DMS153 treated with DMSO at 0.1 percent for 48 hours (cell line): ENCODE measurements around the gene MAPK4.
"Not testable (repeated sequence)": the region's sequence is repeated elsewhere in the genome, so short reads cannot be mapped to it uniquely, and the experiment has no call there.

Source experiments
- DNase-seq: peaks from one replicate; lab custom pipeline; 2025; ENCODE audit not compliant: unreplicated experiment; lab: John Stamatoyannopoulos, UW

MAPK4 gene

DNA sequence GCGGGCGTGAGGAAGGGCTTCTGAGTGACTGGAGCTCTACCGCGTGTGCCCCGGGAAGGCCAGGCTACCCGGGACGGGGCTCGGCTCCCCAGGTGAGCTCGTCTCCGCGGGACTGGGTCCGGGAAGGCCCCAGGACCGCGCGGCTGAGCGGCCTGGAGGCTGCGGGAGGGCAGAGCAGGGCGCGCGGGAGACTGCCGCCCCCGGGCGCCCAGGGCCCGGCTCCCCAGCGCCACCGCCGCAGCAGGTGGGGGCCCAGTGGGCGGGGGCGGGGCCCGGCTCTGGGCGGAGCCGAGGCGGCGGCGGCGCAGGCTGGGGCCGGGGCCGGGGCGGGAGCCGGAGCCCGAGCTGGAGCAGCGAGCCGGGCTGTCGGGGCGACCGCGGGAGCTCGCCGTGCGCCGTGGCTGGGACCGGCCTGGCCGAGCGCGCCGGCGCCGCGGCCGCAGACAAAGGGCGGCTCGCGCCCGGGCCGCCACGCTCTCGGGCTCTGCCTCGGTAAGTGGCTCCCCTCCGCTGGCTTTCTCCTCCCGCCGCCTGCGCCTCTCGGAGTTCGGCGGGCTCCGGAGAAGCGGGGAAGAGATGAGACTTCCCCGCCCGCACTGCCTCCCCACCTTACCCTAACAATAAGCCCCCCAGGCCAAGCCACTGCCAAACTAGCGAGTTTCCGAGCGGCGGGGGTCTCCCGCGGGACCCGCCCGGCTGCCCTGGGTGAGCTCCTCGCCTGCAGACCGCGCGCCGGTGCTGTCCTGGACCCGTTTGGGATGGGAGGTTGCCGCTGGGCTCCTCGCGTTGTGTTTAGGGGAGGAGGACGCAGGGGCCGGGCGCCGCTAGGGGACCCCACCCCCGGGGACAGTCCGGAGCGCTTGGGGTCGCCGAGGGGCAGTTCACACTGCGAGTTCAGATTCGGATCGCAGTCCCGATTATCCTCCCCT, at the start of gene MAPK4:
MAPK4 (plus strand) TSS at position 336 of the 929 bp plus-strand sequence. CDS start 103,872 bp downstream, outside the sequence.
- DNase-seq: peak; percentile 30

DNA sequence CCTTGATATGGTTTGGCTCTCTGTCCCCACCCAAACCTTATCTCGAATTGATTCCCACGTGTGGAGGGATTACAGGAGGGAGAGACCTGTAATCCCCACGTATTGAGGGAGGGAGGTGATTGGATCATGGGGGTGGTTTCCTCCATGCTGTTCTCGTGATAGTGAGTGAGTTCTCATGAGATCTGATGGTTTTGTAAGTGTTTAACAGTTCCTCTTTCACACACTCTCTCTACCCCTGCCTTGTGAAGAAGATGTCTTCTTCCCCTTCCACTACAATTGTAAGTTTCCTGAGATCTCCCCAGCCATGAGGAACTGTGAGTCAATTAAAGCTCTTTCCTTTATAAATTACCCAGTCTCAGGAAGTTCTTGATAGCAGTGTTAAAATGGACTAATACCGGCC, 42.6 kb upstream of the MAPK4 start:
- DNase-seq: not testable (repeated sequence)

GRCh38 chr18:50518787-50519546, 40.9 kb upstream of the MAPK4 start:
- DNase-seq: no peak

DNA sequence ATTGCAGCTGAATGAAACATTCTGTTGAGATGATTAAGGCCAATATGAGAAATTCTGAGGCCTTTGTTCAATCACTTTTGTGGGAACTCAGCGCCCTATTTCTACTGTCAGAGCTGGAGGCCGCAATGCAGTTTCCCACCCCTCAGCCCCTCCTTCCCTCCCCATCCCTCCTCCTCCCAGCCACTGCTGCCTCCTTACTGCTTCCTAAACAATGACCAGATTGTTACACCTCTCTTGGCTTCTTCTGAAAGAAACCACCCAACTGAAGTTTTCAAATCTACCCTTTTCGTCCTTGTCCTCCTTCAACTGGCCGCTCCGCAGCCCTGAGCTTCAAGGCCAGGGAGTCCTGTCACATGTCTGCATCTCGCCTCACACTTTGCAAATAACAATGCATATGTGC, 36.7 kb upstream of the MAPK4 start:
- no peak for DNase-seq

DNA sequence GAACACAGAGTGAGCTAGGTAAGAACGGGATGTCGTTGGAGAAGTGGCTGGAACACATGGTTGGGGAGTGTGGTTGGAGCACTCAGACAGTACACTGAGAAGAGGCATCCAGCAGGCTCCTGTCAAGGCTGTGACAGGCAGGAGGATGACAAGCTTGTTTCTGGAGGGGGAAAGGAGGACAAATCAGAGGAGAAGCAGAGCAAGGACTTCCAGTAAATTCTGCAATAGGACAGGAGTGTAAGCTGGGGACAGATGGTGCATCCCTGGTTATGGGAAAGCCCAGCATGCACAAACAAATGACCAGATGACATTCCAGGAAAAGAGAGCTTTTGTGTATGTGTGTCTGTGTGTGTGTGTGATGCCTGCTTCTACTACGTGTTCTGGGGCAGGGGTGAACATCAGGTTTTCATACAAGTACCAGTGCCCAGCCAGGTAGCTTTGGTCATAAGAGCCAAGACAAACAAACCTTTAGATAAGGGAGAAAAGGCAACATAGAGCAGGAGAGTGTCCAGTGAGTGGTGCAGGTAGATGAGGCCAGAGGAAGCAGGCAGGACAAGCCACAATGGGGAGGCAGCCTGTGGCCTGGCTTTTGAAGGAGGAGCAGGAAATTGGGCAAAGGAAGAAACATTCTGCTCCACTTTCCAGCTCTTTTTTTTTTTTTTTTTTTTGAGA, 32.1 kb upstream of the MAPK4 start:
- DNase-seq: no peak

DNA sequence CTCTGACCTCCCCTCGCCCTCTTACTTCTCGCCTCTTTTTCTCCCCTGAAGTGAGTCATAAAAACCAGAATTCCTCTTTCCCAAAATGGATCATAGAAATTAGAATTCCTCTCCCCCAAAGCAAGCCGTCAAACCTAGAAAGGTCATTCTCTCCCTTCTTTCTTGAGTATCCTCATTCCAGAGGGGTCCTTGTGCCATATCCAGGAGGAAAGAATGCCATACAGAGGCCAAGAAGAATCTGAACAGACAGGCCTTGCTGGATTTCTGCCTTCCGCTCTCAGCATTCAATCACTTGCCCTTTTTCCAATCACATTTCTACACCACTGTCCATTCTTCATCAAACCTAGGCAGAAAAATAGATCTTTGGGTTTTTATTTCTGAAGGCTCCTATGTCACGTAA, 31.1 kb upstream of the MAPK4 start:
- no peak for DNase-seq

- not testable (repeated sequence) for DNase-seq
Measured at GRCh38 chr18:50533822-50534221, 26.1 kb upstream of the MAPK4 start.

DNA sequence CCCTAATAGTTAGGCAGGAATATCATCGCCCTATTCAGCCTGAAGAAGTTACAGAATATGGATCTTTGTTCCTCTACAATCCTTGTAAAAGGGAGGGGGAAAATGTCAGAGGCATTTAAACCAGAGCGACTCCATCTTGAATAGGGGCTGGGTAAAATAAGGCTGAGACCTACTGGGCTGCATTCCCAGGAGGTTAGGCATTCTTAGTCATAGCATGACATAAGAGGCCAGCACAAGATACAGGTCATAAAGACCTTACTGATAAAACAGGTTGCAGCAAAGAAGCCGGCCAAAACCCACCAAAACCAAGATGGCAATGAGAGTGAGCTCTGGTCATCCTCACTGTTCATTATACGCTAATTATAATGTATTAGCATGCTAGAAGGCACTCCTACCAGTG, 15.4 kb upstream of the MAPK4 start:
- not testable (repeated sequence) for DNase-seq

GRCh38 chr18:50545936-50546335, 14.0 kb upstream of the MAPK4 start:
- DNase-seq: no peak

- no peak for DNase-seq
Measured at GRCh38 chr18:50548160-50548559, 11.7 kb upstream of the MAPK4 start.

DNA sequence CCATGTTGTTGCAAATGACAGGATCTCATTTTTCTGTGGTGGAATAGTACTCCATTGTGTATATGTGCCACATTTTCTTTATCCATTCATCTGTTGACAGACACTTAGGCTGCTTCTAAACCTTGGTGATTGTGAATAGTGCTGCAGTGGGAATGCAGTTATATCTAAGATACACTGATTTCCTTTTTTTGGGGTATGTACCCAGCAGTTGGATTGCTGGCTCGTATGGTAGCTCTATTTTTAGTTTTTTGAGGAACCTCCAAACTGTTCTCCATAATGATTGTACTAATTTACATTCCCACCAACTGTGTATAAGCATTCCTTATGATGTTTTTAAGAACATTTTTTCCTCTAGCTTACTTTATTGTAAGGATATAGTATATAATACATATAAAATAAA, 8.2 kb upstream of the MAPK4 start:
- not testable (repeated sequence) for DNase-seq

DNA sequence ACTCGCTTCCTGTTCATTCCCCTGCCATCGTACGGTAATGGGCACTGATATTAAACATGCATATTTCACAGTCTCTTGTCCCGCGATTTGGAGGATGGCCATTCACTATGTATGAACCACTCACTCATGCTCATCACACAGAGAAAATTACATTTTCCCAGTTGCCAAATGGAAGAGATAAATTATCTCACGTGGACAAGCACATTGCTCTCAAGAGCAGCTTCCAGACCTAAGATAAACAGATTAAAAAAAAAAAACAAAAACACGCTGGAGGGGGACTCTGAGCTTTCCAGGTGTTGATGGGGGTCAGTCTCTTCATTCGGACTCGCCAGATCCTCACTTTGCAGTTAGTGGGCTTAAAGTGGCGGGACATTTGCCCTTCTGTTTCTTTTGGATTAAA, 1.7 kb upstream of the MAPK4 start:
- DNase-seq: no peak

DNA sequence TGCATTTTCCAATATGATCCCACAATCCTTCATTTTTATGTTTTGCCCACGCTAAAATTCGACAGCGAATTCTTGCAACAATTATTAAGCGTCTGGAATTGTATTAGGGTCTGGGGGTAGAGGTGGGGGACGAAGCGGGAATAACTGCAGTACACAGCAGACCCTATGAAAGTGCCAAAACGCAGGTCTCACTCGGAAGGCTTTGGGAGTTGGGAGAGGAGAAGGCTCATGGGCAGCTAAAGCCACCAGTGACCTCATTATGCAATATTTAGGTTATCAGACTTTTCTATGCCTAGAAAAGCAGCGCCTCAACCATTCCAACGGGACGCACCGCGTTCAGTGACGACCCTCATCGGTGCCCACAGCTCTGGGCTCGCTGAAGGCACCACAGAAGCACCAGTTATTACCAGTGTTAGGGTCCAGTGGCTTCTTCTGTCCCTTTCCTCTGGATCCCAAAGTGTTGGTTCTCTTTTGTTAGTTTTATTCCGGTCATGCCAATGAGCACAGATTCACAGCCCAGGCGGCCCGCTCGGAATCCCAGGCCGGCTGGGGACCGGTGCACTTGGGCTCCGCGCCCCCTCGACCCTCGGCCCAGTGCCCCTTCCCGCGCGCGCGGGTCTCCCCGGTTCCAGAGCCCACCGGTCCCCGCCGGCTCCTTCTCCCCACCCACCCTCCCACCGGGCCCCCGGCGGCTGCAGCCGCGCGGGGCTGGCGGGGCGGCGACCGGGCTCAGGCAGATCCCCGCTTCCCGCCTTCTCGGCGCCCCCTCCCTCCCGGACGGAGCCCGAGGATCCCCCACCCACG, 737 bp upstream of the MAPK4 start:
- no peak for DNase-seq

GRCh38 chr18:50560681-50561629, 1.1 kb downstream of the MAPK4 start:
- DNase-seq: no peak

DNA sequence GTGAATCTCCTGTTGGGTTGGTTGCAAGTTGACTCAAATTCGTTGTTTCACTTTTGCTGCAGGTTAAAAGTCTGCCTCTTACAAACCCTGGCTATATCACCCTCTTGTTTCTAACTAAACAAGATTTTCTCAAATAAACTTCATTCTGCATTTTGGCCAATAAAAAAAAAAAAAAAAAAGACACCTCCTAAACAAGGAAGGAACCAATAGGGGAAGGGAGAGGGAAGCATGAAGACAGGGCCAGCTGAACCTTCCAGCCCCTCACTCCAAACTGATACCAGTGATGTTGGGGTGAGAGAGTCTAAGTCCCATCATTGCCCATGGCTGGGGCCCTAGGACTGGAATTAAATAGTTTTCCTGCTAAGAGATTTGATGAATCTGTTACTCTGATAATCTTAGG, 2.4 kb downstream of the MAPK4 start:
- DNase-seq: not testable (repeated sequence)

- no peak for DNase-seq
Measured at GRCh38 chr18:50562686-50563085, 2.8 kb downstream of the MAPK4 start.

- DNase-seq: no peak
Measured at GRCh38 chr18:50563376-50563775, 3.5 kb downstream of the MAPK4 start.

DNA sequence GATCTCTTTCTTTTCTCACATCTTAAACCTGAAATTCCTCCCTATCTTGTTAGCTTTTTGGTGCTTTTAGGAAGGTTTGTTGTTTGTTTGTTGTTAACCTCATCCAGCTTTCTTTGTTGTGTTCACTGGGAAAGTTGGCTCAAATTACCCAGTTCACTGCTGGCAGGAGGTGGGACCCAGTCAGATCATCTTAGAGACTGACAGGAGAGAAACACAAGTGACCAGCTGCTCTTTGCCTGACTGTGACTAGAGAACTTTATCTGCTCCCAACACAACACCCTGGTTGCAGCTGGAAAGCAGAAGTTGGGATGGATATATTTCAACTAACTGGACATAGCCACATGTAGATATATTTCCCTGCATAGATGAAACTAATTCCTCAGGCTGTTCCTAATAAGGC, 10.0 kb downstream of the MAPK4 start:
- no peak for DNase-seq

DNA sequence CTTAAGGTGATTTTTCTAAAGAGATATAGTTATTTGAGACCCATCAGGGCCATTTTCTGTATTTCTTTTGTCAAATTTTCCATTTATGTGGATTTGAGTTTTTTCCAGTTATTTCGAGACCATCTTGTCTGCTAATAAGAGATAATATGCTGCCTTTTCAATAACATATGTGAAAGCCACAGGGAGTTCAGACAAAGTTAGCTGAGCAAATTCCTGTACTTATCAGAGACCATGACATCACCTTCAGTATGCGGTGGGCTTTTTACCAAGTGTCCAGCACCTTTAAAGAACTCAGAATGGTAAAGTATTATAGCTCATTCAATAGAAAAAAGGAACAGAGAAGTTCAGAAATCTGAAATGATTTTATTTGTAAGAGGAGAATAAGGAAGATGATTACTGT, 11.7 kb downstream of the MAPK4 start:
- no peak for DNase-seq

DNA sequence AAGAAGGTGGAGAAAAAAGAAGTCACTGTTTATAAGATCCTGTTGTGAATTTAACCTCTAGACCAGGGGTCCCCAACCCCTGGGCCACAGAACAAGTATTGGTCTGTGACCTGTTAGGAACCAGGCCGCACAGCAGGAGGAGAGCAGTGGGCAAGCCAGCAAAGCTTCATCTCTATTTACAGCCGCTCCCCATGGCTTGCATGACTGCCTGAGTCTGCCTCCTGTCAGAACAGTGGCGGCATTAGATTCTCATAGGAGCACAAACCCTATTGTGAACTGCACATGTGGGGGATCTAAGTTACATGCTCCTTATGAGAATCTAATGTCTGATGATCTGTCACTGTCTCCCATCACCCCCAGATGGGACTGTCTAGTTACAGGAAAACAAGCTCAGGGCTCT, 13.3 kb downstream of the MAPK4 start:
- DNase-seq: not testable (repeated sequence)
